HG03108 (cell line): ENCODE results near the gene ADAP1.
"Not testable (repeated sequence)": the region's sequence is repeated elsewhere in the genome, so short reads cannot be mapped to it uniquely, and the experiment has no call there.

Experiments
- ATAC-seq: cut with Tn5 transposase; IDR thresholded peaks from one replicate; pipeline ENCODE4 v1.9.1; 2021; ENCODE audit warnings: moderate library complexity; ENCODE audit not compliant: unreplicated experiment

The ADAP1 gene

GRCh38 chr7:975702-976473 lies 21.4 kb upstream of the ADAP1 start:
- no peak for ATAC-seq

DNA sequence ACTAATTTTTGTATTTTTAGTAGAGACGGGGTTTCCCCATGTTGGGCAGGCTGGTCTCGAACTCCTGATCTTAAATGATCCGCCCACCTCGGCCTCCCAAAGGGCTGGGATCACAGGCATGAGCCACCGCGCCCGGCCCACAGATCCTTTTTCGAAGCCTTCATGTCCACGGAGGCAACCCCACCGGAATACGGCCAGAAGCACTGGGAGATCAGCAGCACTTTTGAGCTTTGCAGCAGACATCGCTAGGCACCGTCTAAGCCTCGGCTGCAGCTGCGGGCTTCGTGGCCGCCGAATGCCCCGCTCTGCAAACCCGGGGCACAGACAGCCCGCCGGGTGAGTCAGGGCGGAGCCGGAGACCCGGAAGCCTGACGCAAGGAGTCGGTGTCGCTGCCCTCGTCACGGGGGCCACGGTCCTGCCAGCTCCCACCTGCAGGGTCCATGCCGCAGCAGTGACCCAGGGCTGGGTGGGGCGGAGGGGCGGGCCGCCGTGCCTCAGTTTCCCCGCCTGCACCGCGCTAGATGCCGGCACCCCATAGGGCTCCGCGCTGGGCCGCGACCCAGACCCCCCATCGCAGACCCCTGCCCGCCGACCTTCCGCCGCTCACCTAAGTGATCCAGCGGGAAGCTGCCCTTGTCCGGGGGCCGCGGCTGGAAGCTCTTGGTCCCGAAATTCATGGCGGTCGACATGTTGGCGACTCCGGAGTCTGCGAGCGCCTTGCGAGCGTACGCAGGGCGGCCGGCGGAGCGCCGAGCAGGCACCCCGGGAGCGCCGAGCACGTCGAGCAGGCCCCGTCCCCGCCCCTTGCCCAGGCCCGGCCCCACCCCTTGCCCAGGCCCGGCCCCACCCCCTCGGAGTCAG lies 20.6 kb upstream of the ADAP1 start, which contains the start of gene COX19:
TSS of gene COX19 (minus strand) at position 730 of the 862 bp plus-strand sequence. CDS start at position 690, 40 bp downstream.
- peak; percentile 61 for ATAC-seq

- no peak for ATAC-seq
These were observed 19.7 kb upstream of the ADAP1 start for GRCh38 chr7:974172-974571.

GRCh38 chr7:973312-973711 lies 18.8 kb upstream of the ADAP1 start:
- no peak for ATAC-seq

DNA sequence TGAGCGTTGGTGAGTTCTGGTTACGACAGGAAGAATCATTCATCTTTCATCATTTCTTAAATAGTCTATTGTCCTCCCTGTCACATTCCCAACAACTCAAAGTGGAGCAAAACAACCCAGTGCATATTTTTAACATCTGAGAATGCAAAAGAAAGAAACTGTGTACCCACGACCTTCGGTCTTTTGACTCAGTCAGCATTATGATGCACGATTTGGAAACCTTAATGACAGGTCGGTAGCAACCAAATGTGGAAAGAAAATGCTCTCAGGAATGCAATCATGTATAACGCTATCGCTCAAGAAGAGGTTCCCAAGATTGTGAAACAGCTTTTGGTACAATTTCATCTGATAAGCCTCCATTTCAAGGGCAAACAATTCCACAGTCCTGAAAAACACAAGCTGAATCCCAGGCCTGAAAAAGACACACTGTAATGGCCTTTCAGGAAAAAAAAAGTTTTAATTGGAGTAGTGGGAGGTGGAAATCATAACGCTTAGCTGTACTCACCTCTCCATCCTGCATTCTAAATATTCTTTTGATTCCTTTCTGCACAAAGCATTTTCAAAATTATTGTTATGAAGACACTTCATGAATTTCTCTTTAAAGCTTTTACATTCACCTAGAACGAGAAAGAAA lies 18.3 kb upstream of the ADAP1 start:
- no peak for ATAC-seq

DNA sequence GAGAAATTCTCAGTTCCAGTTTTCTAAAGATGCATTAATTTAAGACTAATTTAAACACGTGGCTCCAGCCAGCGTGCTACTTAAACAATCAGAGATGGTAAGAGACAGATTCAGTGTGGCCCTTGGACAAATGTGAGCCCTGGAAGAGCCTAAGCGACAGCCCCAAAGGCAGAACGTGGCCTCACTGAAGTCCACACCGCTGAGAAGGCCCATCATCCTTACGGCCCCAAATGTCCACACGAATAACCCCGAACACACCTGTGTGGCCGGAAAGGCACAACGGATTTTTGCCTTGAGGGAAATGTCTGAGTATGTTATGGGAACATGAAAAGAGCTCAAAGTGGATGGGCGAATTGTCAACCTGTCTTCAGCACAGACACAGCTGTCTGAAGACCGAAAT lies 17.6 kb upstream of the ADAP1 start:
- no peak for ATAC-seq

- no peak for ATAC-seq
These were observed 16.3 kb upstream of the ADAP1 start for GRCh38 chr7:970744-971143.

GRCh38 chr7:969403-969802 lies 14.9 kb upstream of the ADAP1 start:
- no peak for ATAC-seq

DNA sequence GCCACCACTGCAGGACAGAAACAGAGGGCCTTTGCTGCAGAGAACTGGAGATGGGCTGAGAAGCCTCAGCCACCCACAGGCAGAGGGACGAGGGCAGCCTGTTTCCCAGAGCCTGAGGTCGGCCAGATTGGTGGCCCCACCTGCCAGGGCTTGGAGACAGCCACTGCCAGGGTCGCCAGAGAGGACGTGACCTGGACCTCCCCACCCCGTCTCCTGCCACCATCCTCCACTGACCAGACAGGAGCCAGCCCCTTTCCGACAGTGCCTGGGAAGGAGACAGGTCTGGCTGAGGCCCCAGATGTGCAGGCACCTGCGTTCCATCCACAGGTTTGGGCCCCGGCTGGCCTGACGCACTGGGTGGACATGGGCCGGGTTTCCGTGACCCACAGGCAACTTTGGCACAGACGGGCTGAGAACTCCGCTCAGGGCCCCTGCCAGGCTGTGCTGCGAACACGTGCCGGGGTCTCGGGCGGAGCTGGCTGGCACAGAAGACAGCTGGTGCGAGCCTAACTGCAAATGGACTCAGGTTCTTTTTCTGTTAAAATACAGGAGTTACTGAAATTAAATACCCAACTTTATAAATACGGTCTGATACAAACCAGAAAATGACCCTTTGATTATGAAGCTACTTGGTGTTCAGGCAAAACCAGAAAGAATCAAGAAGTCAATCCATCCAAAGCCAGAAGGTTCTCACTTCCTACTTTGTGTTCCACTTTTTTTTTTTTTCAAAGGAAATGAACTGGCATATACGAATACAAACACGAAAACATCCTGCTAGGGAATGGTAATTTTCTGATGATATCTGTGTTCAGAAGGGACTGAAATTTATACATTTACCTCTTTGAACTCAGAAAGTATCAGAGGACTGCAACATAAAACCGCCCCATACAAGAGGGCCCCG lies 14.0 kb upstream of the ADAP1 start:
- ATAC-seq = no peak

DNA sequence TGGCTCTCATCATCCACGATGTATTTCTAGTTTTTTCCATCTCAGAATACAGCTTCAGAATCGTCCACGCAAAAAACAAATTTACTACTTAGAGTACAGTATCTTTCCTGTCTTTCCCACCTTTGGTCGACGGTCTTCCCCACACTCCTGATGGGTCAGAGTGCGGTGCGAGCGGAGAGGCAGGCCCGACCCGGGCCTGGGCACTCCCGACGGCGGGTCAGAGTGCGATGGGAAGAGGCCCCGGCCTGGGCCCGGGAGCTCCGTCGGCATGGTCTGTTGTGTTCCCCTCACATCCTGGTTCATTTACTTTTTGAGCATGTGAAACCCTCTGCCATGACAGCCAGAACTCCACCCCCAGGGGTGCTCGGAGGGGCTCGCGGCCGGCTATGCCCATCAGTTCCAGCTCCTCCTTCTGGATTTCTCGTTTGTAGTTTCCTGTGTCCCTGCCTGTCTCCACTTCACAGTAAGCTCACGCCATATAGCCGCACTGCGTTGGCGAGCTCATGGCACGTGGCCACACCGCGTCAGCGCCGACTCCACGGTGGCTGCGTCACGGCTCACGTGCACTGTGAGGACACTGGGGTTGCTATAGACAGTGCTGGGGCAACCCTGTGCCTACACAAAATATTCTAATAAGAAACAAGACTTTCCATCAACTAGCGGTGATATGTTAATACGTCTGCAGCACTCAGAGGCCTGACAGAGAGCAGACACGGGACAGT lies 13.0 kb upstream of the ADAP1 start:
- ATAC-seq = no peak

GRCh38 chr7:966291-967069 lies 12.0 kb upstream of the ADAP1 start:
- ATAC-seq = no peak

GRCh38 chr7:964401-965231 lies 10.1 kb upstream of the ADAP1 start:
- no peak for ATAC-seq

DNA sequence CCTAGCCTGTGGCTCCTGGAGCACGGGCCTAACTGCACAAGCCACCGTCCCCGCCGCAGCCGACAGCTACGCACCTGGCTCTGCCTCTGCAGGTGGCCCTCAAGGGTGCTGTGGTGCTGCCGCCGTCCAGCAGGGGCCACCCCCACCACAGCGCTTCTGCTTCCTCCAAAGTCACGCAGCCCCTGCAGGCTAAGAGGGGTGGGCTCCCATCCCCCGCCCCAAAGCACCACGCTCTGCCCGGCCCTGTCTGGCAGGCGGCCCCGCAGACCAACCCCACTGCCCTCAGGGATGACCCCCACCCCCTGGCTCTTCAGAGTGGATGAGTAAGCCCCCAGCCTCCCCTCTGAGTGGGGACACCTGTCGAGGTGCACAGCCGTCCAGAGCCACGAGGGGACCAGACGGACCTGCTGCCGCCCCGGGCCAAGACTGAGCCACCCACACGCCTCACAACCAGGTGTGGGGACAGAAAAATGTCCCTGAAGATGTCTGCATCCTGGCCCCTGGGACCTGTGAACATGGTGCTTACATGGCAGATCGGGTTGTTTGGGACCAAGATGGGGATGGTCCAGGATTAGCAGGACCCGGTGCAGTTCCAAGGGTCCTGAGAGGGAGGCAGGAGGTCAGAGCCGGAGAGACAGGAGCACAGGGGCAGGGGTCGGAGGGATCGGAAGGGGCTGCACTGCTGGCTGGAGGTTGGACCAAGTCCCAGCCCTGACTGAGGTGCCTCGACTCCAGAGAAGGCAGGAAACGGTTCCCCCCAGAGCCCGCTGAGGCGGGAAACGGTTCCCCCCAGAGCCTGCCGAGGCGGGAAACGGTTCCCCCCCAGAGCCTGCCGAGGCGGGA lies 9.0 kb upstream of the ADAP1 start:
- no peak for ATAC-seq

DNA sequence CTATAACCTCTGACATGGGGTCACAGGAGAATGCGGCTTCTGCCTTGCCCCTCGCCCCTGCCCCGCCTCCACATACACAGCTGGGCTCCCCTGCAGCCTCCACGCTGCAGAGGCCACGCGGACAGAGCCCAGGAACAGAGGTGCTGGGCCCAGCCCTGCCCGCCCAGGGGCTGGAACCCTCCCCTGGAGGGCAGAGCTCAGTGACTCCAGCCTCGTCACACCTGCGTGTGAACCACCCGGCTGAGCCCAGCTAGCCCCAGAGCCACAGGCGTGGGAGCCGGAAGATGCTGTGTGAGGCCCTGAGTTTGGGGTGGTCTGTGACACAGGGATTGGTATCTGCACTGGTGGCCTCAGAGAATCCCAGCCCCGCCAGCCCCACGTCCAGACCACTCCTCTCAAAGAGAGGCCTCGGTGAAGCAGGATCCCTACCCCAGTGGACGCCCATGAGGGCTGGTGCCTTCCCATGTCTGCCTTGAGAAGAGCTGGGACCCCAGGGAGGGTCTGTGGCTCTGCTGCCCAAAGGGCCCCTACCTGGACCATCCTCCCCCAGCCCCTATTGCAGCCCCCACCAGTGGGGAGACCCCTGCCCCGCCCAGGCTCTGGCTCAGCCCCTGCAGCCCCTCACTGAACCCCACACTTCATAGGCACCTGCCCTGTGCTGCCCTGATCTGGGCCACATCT lies 8.1 kb upstream of the ADAP1 start:
- ATAC-seq = no peak

DNA sequence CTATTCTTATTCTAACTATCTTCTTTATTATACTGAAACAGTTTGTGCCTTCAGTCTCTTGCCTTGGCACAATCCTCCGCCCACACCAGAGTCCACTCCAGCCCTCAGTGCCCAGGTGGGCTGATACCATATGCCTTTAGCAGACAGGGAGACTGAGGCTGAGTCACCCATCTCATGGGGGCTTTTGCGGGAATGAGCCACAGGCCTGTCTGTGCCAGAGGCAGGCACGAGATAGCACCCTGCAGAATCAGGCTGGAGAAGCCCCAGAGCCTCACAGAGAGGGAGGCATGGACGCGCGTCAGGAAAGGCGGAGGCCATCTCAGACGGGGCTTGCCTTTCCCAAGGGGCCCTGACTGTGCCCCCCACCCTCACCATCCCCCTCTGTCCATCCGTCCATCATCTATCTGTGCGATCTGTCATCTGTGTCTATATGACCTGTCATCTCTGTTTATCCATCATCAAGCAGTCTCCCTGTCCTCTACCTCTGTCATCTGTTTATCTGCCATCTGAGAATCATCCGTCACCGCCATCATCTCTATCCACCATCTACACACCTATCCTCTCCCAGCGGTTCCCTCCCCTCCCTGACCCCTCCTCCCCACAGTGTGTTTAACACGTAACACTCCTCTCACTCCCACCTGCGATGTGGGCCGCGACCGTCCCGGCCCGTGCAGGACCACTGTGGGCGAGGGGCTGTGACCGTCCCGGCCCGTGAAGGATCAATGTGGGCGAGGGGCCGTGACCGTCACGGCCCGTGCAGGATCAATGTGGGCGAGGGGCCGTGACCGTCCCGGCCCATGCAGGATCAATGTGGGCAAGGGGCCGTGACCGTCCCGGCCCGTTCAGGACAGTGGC lies 7.3 kb upstream of the ADAP1 start:
- ATAC-seq = no peak

DNA sequence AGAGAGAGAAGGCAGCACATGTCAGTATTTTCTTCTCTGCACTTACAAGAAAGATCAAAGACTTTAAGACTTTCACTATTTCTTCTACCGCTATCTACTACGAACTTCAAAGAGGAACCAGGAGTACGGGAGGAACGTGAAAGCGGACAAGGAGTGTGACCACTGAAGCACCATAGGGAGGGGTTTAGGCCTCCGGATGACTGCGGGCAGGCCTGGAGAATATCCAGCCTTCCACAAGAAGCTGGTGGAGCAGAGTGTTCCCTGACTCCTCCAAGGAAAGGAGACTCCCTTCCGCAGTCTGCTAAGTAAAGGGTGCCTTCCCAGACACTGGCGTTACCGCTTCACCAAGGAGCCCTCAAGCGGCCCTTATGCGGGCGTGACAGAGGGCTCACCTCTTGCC lies 6.5 kb upstream of the ADAP1 start:
- not testable (repeated sequence) for ATAC-seq
